ENCODE results near the gene CARM1.
"Not testable (repeated sequence)": the region's sequence is repeated elsewhere in the genome, so short reads cannot be mapped to it uniquely, and the experiment has no call there.

CARM1 gene

DNA sequence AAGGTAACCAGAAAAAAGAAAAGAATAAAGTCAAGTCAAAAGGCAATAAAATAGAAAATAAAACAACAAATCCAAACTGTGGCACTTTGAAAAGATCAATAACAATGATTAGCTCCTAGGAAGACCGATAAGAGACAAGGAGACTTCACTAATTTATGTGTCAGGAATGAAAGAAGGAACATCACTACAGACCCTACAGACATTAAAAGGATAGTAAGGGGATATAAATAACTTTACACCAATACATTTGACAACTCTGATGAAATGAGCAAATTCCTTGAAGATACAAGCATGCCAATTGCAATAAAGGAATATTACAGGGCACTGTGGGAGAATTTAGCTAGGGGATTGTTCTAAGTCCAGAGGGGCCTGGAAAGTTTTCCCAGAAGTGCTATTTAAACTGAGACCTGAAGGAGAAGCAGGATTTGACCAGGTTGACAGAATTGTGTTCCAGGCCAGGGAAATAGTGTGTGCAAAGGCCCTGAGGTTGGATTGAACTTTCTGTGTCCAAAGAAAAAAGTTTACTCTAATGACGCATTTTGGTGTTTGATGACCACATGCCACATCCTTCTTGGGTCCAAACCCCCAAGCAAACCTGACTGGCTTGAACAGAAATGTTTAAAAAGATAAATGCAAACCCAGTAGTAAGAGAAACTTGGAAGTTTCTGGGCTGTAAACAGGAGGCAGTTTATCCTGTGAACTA is 24.7 kb upstream of the CARM1 start:
- DNase-seq (ENCODE audit: low read depth), result no peak

GRCh38 chr19:10848230-10848856 is 23.0 kb upstream of the CARM1 start, which contains the start of gene C19orf38:
Gene C19orf38 (plus strand): TSS chr19:10848415. CDS start chr19:10848509, 94 bp downstream.
- no peak for DNase-seq (ENCODE audit: low read depth)

GRCh38 chr19:10850631-10851030 is 20.7 kb upstream of the CARM1 start:
- DNase-seq (ENCODE audit: low read depth), result no peak

- no peak for DNase-seq (ENCODE audit: low read depth)
These were observed 19.1 kb upstream of the CARM1 start for GRCh38 chr19:10852098-10852800.

GRCh38 chr19:10852941-10853340 is 18.4 kb upstream of the CARM1 start:
- DNase-seq (ENCODE audit: low read depth), result no peak

GRCh38 chr19:10854350-10855089 is 16.8 kb upstream of the CARM1 start:
- no peak for DNase-seq (ENCODE audit: low read depth)

GRCh38 chr19:10855879-10856522 is 15.4 kb upstream of the CARM1 start:
- no peak for DNase-seq (ENCODE audit: low read depth)

- not testable (repeated sequence) for DNase-seq (ENCODE audit: low read depth)
These were observed 14.5 kb upstream of the CARM1 start for GRCh38 chr19:10856899-10857298.

- no peak for DNase-seq (ENCODE audit: low read depth)
These were observed 13.0 kb upstream of the CARM1 start for GRCh38 chr19:10858204-10858828.

DNA sequence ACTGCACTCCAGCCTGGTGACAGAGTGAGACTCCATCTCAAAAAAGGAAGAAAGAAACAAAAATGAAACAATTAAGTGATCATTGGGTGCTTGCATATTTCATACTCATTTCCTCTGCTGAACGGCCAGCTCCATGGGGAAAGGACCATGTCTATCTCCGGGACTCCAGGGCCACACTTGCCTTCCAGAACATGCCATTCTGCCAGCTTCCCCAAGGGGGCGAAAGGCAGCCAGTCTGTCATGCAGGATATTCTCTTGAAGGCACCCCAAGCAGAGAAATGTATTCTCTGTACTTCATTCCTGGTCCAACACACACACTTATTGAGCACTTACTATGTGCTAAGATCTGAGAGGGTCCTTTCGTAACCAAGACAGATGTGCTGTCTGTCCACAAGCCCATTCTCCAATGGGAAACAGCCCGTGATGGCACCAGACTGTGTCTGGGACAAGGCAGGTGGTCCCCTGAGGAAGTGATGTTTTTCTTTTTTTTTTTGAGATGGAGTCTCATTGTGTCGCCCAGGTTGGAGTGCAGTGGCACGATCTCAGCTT is 10.2 kb upstream of the CARM1 start:
- no peak for DNase-seq (ENCODE audit: low read depth)

GRCh38 chr19:10862561-10863106 is 8.7 kb upstream of the CARM1 start:
- DNase-seq (ENCODE audit: low read depth), result no peak

GRCh38 chr19:10863107-10863717 is 8.1 kb upstream of the CARM1 start:
- no peak for DNase-seq (ENCODE audit: low read depth)

DNA sequence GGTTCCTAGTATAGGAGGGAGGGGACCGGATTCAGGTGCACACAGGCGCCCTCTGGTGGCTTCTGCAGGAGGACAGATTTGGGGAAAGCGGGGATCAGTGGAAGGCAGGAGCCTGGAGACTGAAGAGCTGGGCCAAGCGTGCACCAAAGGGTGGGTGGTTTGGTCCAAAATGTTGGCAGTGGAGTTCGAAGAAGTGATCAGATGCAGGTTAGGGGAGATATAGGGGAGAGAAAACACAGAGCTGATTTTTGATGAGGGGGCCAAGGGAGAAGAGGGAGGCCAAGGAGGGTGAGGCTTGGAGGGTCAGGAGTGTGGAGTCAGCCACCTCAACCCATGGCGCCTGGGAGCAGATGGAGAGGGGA is 6.8 kb upstream of the CARM1 start:
- peak; percentile 53 for DNase-seq (ENCODE audit: low read depth)

DNA sequence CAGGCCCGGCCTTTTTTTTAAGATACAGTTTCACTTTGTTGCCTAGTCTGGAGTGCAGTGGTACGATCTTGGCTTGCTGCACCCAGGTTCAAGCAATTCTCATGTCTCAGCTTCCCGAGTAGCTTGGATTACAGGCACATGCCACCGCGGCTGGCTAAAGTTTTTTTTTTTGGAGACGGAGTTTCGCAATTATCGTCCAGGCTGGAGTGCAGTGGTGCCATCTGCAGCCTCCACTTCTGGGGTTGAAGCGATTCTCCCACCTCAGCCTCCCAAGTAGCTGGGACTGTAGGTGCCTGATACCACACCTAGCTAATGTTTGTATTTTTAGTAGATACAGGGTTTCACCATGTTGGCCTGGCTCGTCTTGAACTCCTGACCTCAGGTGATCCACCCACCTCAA is 4.9 kb upstream of the CARM1 start:
- DNase-seq (ENCODE audit: low read depth), result no peak

DNA sequence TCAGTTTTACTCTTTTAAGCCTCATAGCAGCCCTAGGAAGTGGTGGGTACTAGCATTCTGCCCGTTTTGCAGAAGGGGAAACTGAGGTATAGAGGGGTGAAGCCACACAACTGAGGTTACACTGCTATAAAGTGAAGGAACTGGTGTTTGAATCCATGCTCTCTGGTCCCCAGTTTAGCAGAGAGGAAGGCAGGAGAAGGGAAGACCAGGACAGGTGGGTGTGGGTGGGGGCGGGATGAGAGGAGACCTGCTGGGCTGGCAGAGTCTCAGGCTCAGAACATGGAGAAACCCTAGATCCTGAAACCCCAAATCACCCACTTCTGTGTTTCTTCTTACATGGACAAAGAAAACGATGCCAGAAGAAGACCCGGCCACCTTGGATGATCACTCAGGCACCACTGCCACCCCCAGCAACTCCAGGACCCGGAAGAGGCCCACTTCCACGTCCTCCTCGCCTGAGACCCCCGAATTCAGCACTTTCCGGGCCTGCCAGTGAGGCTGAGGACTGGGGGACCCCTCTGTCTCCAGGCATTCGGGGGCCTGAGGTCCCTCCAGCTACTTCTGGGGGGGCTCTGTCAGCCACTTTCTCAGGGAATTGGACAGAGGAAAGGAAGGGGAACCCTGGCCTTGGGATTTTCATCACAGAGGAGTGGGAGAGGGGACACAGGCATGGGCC is 2.3 kb upstream of the CARM1 start:
- no peak for DNase-seq (ENCODE audit: low read depth)

DNA sequence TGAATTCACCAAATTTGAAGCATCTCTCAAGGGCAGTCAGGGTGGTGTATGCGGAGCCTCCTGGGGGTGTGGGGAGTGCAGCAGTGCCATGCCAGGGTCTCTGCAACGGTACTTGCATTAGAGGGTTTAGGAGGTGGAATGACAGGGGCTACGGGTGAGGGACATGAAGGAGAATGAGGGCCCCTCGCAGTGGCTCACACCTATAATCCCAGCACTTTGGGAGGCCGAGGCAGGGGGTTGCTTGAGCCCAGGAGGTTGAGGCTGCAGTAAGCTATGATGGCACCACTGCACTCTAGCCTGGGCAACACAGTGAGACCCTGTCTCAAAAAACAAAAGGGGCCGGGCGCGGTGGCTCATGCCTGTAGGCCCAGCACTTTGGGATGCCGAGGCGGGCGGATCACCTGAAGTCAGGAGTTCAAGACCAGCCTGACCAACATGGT is 1.5 kb upstream of the CARM1 start:
- DNase-seq (ENCODE audit: low read depth), result not testable (repeated sequence)

DNA sequence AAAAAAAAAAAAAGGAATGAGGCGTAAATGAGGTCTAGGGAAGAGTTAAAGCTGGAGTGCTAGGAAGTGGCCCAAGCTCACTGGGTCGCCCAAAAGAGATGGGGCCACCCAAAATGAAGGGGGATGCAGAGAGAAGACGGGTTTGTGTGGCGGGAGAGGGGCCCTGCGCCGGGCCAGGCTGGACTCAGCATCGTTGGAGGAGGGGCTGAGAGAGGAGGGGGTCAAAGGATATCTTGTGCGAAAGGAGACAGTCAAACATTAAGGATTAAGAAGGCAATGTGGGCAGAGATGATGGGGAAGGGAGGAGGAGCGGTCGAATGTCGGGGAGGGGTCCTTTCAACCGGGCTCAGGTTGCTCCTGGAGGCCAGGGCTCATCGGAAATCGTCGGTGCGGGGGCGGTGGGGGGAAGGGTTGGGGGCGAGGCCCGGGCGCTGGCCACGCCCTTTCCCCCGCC is 825 bp upstream of the CARM1 start:
- DNase-seq (ENCODE audit: low read depth), result no peak

DNA sequence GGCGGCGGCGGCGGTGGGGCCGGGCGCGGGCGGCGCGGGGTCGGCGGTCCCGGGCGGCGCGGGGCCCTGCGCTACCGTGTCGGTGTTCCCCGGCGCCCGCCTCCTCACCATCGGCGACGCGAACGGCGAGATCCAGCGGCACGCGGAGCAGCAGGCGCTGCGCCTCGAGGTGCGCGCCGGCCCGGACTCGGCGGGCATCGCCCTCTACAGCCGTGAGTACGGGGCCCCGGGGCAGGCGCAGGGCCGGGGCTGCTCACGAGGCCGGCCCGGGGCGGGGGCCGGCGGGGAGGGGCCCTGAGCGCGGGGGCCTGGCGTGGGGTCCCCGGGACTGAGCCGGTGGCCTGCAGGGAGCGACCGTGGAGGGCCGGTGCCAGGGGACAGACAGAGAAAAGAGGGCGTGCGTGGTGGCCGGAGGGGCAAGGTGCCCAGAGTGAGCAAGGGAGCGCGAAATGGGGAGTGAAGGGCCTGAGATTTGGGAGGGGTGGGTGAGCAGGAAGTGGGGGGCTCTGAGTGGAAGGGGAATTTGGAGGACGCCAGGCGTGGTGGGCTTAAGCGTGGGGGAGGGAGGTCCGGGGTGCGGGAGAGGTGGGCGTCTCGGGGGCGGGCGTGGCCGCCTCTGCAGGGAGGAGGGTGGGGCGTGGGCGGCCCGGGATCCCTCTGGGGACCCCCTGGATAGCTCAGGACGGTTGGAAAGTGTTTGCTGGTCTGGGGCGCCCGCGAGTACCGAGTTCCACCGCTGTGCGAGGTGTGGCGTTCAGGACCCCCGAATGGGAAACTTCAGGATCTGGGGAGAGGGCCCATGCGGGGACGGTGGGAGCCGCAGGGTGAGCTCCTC is 575 bp downstream of the CARM1 start:
- DNase-seq (ENCODE audit: low read depth), result no peak

Measured in GM04504 (cell line).